Small intestine (tissue), 7 donors: ENCODE measurements around the gene AADAC. TPM values are rescaled to one million over a fixed set of nuclear protein-coding genes. Genes with fewer than 3 reads are reported as not detected.
"Not testable (repeated sequence)": the region's sequence is repeated elsewhere in the genome, so short reads cannot be mapped to it uniquely, and the experiment has no call there.

Source experiments
- DNase-seq, 2 donors: peaks; one replicate each; pipeline versions ENCODE4 v3.0.0 to v3.0.0-alpha.2; 2013
- FAIRE-seq: peaks from 2 replicates; lab custom pipeline; 2012; peaks lifted over from hg19 to GRCh38; lab: Jason Lieb, UNC
- H3K27ac ChIP-seq, 3 donors: one replicate each; pipeline ENCODE4 v1.5.1; 2013; ENCODE audit warnings: low read length in 2 of 3, mild to moderate bottlenecking in 2 of 3, control low read depth in 1 of 3, inconsistent platforms in 1 of 3, low read depth in 1 of 3, moderate library complexity in 1 of 3
- H3K27me3 ChIP-seq, 3 donors: one replicate each; pipeline ENCODE4 v1.6.1; 2013; ENCODE audit warnings: low read length in 3 of 3, inconsistent platforms in 1 of 3; ENCODE audit not compliant: control insufficient read depth in 3 of 3, insufficient read depth in 3 of 3
- H3K36me3 ChIP-seq, 3 donors: one replicate each; pipeline ENCODE4 v1.6.1; 2013; ENCODE audit warnings: low read length in 3 of 3, inconsistent platforms in 1 of 3, low read depth in 1 of 3, mild to moderate bottlenecking in 1 of 3, moderate library complexity in 1 of 3; ENCODE audit not compliant: control insufficient read depth in 3 of 3, insufficient read depth in 2 of 3
- H3K4me1 ChIP-seq, 3 donors: one replicate each; pipeline ENCODE4 v1.6.1; 2013; ENCODE audit warnings: low read length in 2 of 3, inconsistent platforms in 1 of 3, low read depth in 1 of 3, mild to moderate bottlenecking in 1 of 3, moderate library complexity in 1 of 3; ENCODE audit not compliant: control insufficient read depth in 3 of 3, insufficient read depth in 2 of 3
- H3K4me3 ChIP-seq, 3 donors: one replicate each; pipeline ENCODE4 v1.5.1; 2013; ENCODE audit warnings: low read length in 3 of 3, control low read depth in 1 of 3, inconsistent platforms in 1 of 3, low read depth in 1 of 3, mild to moderate bottlenecking in 1 of 3, moderate library complexity in 1 of 3
- H3K9me3 ChIP-seq, 2 donors: one replicate each; pipeline ENCODE4 v1.6.1; 2013; ENCODE audit warnings: low read depth in 1 of 2, low read length in 1 of 2; ENCODE audit not compliant: control insufficient read depth in 2 of 2, insufficient read depth in 1 of 2
- WGBS, 3 donors: extraction: QIAGEN DNeasy Blood & Tissue Kit; methylation state at CpG; one replicate each; pipeline ENCODE4 v1.1.7; 2013; 5-methylcytosine and 5-hydroxymethylcytosine counted together
- polyA plus RNA-seq, 4 donors: library from polyadenylated mRNA; stranded (reverse) in 3 of 4; unstranded in 1 of 4; fragments of 200-250 nt in 3 of 4; fragments of 120-200 nt in 1 of 4; gene quantifications; one replicate each; pipeline versions ENCODE4 v1.2.1 to v1.2.3, GENCODE V29; 2013
- donor health status: healthy with polysubstance abuse.
- donor health status: control.
- donor health status: control.
- donor health status: Bipolar disorder and iron deficiency.
- donor health status: healthy.

AADAC gene
- polyA plus RNA-seq, 4 donors, result 55.5 to 142 (median 97.7) TPM

DNA sequence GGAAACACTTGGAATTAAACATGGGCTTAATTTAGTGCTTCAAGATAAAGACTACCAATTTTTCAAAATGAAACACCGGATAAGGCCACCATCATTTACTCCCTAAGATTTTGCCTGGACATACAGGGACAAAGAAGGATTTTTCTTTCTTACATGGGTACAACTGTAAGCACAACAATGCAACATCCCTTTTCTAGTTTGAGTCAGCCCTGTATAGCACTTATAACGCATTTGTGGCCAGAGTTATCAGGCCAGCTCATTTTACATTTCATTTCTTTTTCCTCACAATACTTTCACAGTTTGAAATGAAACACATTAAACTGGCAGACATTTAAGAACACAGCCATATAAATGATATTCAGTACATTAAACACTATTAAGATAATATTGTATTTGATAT, 49.7 kb downstream of the AADAC start:
- H3K9me3 ChIP-seq, result no peaks in the 10 kb centered on the region
- no peaks in the 10 kb centered on the region for H3K27me3 ChIP-seq
- H3K4me3 ChIP-seq, result no peak overlapping the region
- H3K36me3 ChIP-seq, result no peaks in the 10 kb centered on the region
- no peak overlapping the region for H3K27ac ChIP-seq
- FAIRE-seq (no peak), DNase-seq (no peak)
- peaks cover 0 to 6% (median 0%) of the 10 kb centered on the region in 3 donors for H3K4me1 ChIP-seq
- 88 to 95% (median 89%) methylated on average over 2 of the region's 2 CpGs for WGBS, 3 donors

DNA sequence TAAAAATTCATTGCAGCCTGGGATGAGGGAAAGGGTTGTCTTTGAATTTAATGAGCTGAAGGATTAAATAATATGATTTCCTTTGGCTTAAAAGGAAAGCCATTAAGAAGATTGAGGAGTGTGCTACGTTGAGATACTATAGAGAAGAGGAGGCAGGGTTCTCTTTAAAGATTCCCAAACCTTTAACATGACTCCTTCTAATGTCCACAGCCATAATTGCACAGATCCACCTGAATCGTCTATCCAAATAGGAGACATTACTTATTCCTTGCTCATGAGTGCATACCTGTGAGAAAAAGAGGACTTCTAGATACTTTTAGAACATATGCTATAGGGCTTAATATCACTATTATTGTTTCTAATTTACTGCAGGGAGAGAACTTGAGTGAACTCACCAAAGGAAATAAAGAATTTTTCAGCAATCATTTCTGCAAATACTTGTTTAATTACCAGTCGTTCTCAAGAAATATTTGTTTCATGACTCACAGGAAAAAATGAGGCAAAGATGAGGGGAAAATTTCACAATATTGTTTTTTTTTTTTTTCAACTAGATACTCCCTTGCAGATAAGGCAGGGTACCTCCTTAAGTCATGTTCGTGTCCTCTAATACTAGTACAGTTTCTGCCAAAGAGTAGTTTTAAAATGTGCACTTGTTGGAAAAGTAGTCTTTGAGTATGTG, 50.6 kb downstream of the AADAC start:
- no peaks in the 10 kb centered on the region for H3K27me3 ChIP-seq
- WGBS, 3 donors, result 56 to 58% (median 58%) methylated on average over 4 of the region's 4 CpGs
- H3K27ac ChIP-seq, result peak overlapping the region in 1 of 3 donors; percentile 24
- H3K9me3 ChIP-seq, result no peaks in the 10 kb centered on the region
- FAIRE-seq (no peak), DNase-seq (peak in 1 of 2 donors; percentile 51)
- H3K36me3 ChIP-seq, result no peaks in the 10 kb centered on the region
- peaks cover 0 to 6% (median 0%) of the 10 kb centered on the region in 3 donors for H3K4me1 ChIP-seq
- no peak overlapping the region for H3K4me3 ChIP-seq

DNA sequence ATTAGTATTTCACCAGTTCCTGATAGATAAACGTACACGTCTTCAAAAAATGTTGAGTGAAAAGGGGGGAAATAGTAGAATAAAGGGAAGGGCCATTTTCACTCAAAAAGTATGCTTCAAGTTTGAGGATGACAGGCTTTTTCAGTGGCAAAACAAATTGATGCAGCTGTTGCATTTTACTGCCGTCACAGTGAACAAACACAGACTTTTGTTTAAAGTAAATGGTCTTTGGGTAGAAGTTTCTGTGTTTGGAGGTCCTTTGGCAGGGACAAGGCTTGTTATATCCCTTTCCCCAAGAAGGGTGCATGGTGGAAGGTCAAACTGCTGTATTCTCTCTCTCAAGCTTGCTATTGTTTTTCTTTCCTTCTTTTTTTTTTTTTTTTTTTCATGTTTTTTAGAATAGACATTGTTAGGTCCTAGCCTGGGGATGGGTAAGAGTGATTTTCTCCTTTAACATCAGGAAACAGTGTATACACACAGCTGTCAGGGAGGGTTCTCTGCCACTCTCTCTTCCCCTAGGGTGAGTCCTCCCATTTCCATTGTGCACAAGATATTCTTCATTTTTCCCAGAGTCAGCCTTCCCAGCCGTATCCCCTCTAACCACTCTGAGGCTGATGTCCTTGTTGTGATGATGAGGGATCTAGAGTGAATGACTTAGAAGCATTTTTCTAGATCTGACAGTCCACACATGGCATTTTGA, 52.9 kb downstream of the AADAC start:
- H3K9me3 ChIP-seq, result no peaks in the 10 kb centered on the region
- no peaks in the 10 kb centered on the region for H3K27me3 ChIP-seq
- FAIRE-seq (no peak), DNase-seq (no peak)
- no peak overlapping the region for H3K4me3 ChIP-seq
- no peaks in the 10 kb centered on the region for H3K36me3 ChIP-seq
- no peak overlapping the region for H3K27ac ChIP-seq
- 68 to 90% (median 84%) methylated on average over 4 of the region's 4 CpGs for WGBS, 3 donors
- H3K4me1 ChIP-seq, result peaks cover 0 to 6% (median 0%) of the 10 kb centered on the region in 3 donors

DNA sequence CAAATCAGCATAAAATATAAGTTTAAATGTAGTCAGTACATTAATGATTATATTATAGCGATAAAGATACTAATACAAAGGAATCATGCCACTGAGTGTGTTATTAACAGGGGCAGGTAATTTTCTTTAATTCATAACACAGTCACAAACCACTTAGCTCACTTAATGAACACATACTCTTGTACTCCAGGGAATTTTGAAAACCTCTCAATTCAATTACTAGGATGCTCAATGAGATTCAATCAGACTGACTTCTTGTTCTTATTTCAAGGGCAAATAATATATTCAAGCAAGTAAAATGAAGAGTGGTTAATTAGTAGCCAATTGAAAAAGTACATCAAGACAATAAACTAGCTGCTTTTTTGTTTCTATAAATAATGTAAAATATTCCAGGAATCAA, 53.8 kb downstream of the AADAC start:
- FAIRE-seq (peak; percentile 10), DNase-seq (no peak)
- Histone ChIP-seq H3K4me3 (no peak overlapping the region), H3K27me3 (no peaks in the 10 kb centered on the region), H3K4me1 (peaks cover 0 to 6% (median 0%) of the 10 kb centered on the region in 3 donors), H3K9me3 (no peaks in the 10 kb centered on the region), H3K27ac (no peak overlapping the region), H3K36me3 (no peaks in the 10 kb centered on the region)
- WGBS, 3 donors, result 95 to 98% (median 97%) methylated on average over 1 of the region's 1 CpG

DNA sequence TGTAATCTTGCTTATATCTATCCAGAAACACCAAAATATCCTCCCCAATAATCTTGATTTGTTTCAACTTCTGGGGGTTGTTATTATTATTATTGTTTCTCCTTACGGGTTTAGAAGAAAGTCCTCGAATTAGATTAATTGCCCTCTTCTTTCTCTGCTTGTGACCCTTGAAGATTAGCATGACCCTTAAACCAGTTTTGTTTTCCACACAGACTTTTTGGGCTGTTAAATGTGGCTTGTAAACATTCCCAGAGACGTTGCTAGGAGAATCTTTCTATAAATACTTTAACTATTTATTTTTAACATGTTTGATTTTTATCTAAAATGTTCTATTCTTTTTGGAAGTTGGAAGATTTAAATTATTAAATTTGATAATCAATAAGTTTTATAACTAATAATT, 55.3 kb downstream of the AADAC start:
- WGBS, 3 donors, result 44 to 61% (median 58%) methylated on average over 3 of the region's 3 CpGs
- H3K4me1 ChIP-seq, result peaks cover 0 to 4% (median 0%) of the 10 kb centered on the region in 3 donors
- no peaks in the 10 kb centered on the region for H3K36me3 ChIP-seq
- no peak for FAIRE-seq
- DNase-seq, result no peak
- no peak overlapping the region for H3K27ac ChIP-seq
- H3K4me3 ChIP-seq, result no peak overlapping the region
- no peaks in the 10 kb centered on the region for H3K9me3 ChIP-seq
- H3K27me3 ChIP-seq, result no peaks in the 10 kb centered on the region

DNA sequence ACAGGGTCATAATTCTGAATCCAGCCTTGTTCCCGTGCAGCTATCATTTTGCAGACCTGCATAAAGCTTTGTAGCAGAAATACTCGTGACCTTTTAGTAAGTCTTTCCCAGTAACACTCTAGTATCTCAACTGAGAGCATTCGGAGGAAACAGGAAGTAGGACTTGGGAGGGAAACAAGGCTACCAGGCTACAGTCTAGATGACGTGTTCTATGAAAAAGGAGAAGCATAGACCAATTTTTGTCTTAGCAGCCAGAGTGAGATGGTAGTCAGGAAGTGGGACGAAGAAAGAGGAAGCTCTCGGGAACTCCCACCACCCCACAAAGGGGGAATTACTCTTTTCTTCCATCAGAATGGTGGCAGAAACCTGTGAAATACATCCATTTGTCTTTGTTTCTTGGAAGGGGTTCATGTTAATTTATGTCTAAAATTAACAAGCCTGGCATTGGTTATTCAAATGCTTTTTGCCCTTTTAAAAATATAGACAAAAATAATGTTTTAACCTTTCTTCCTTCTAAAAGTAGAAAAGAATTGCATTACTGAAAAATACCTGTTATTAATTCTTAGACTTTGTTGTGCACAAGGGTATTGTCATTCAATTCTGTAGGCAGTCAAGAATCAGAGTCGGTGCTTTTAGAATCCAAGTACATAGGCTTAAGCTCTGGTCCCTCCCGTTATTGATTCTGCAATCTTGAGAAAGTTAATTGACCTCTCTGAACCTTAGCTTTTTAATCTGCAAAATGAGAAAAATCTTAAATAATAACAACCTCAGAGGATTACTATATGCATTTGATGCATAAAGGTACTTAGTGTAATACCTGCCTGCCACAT, 57.9 kb downstream of the AADAC start:
- WGBS, 3 donors, result 56 to 72% (median 63%) methylated on average over 8 of the region's 8 CpGs
- no peaks in the 10 kb centered on the region for H3K27me3 ChIP-seq
- no peaks in the 10 kb centered on the region for H3K36me3 ChIP-seq
- H3K4me3 ChIP-seq, result no peak overlapping the region
- no peaks in the 10 kb centered on the region for H3K9me3 ChIP-seq
- peaks cover 0 to 2% (median 0%) of the 10 kb centered on the region in 3 donors for H3K4me1 ChIP-seq
- peak overlapping the region in 1 of 3 donors; percentile 47 for H3K27ac ChIP-seq
- FAIRE-seq, result no peak
- peak in 1 of 2 donors; percentile 30 for DNase-seq

DNA sequence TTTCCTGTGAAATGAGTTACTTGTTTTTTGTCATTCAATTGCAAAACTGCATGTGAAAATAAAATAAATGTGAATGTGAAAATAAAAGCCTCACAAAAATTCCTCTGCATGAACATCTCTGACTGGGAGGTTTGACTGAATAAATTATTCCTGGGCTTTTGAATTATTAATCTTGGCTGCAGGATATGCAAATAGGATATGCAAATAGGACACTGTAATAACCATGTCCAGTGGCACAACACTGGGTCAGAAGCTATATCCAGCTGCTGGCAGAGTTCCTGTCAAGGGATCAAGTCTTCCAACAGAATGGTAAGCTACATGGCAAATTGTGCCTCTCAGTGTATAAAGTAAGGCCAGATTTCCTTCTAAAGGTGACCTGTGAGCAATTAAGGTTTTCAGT, 59.5 kb downstream of the AADAC start, which contains the start of gene SUCNR1:
SUCNR1 (plus strand) TSS at position 246 of the 400 bp plus-strand sequence. CDS start 6,250 bp downstream, outside the sequence.
- Histone ChIP-seq H3K27ac (no peak within 1 kb of the TSS), H3K27me3 (no peaks in the 10 kb centered on the region), H3K36me3 (no peaks in the 10 kb centered on the region), H3K9me3 (no peaks in the 10 kb centered on the region), H3K4me1 (peaks cover 0 to 2% (median 0%) of the 10 kb centered on the region in 3 donors), H3K4me3 (no peak within 1 kb of the TSS)
- DNase-seq (no peak), FAIRE-seq (no peak)

DNA sequence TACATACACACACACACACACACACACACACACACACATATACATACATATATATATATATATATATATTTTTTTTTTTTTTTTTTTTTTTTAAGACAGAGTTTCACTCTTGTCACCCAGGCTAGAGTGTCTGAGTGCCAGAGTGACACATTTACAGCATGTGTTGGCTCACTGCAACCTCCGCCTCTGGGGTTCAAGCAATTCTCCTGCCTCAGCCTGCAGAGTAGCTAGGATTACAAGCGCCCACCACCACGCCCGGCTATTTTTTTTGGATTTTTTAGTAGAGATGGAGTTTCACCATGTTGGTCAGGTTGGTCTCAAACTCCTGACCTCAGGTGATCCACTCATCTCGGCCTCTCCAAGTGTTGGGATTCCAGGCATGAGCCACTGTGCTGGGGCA, 60.2 kb downstream of the AADAC start:
- 92 to 97% (median 94%) methylated on average over 5 of the region's 5 CpGs for WGBS, 3 donors
- not testable (repeated sequence) for DNase-seq, H3K36me3 ChIP-seq, H3K27ac ChIP-seq, H3K9me3 ChIP-seq, H3K27me3 ChIP-seq, FAIRE-seq, H3K4me1 ChIP-seq, H3K4me3 ChIP-seq
